HG02852 (cell line): Measurements from ENCODE around the gene POLD3.

Source experiments
- ATAC-seq: cut with Tn5 transposase; IDR thresholded peaks from one replicate; pipeline ENCODE4 v1.9.1; 2021; ENCODE audit warnings: mild to moderate bottlenecking, moderate library complexity; ENCODE audit not compliant: unreplicated experiment

The POLD3 gene

GRCh38 chr11:74686792-74687191, 94.4 kb downstream of the POLD3 start:
- no peak for ATAC-seq

- no peak for ATAC-seq
Observed at GRCh38 chr11:74687237-74688023, 95.0 kb downstream of the POLD3 start.

- no peak for ATAC-seq
Observed at GRCh38 chr11:74689666-74690065, 97.3 kb downstream of the POLD3 start.

- ATAC-seq, result no peak
Observed at GRCh38 chr11:74691755-74692154, 99.4 kb downstream of the POLD3 start.
